Activated CD4-positive, alpha-beta T cell treated with anti-CD3 and anti-CD28 coated beads, Interleukin-2, Interleukin-6, amounts not matched to agents 100 ng/mL and 50 ng/mL, durations not matched to agents 16 hours and 8 hours (primary cell): ENCODE data around the gene ZNF106.

ENCODE experiments used
- DNase-seq: peaks from one replicate; pipeline ENCODE4 v3.0.0-alpha.2; 2020

The ZNF106 gene

DNA sequence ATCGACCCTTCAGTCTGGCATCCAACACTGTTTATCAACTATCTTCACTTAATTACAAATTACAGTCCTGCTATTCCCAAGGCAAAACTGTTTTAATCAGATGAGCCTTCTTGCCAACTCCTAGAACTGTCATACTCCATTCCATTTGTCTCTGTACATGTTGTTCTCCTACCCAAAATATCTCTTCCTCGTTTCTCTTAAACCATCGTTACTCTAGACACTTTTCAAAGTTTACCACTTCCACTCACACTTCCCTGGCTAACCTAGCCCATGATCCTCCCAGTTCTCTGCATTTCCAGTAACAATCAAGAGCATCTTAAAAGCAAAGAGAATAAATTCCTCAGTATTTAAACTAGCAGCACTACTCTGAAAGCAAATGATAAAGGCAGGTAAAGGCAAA is 19.9 kb downstream of the ZNF106 start:
- DNase-seq = no peak

DNA sequence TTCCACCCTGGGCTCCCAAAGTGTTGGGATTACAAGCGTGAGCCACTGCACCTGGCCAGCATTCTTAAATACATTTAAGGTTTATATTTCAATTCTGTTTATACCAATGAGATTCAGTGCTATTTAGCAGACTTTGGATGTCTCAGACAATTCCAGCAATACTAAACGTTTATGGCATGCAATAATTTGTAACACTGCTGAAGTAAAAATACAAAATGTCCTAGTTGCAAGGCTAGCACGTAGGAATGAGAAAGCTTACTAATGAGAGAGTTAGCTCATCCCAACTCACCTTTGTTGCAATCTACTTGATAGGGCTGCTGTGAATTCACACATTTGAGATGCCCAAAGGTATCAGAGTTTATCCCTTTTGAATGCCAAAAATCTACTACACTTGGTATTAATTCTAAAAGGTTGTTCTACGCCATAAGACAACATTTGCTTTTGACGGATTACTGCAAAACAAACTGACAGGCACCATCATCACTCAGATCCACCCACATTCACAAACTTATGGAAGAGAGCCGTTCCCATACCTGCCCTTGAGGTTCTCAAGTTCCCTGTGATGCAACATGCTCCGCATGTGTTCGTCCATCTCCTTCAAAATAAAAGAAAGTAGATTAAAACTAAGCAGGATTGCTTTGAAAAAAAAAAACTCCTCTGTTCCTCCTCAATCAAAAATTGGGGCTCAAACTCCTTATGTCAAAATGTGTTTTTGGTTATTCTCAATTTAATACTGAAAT is 25.3 kb downstream of the ZNF106 start:
- no peak for DNase-seq

DNA sequence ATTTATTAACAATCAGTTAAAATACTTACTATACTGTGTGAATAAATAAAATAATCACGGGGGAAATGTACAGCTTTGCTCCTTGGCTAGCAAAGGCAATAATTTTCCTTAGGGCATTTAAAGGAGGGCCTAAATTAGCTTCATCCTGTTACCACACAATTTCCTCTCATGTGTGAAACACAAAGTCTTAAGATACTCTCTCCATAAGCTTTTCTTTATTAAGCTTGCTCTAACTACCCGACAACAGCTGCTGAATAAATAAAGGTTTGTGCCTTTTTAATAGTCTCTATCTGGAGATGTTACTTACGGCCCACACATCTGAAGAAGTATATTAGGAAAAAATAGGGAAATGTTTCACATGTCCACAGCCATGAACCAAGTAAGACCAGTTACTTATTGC is 29.7 kb downstream of the ZNF106 start:
- no peak for DNase-seq

DNA sequence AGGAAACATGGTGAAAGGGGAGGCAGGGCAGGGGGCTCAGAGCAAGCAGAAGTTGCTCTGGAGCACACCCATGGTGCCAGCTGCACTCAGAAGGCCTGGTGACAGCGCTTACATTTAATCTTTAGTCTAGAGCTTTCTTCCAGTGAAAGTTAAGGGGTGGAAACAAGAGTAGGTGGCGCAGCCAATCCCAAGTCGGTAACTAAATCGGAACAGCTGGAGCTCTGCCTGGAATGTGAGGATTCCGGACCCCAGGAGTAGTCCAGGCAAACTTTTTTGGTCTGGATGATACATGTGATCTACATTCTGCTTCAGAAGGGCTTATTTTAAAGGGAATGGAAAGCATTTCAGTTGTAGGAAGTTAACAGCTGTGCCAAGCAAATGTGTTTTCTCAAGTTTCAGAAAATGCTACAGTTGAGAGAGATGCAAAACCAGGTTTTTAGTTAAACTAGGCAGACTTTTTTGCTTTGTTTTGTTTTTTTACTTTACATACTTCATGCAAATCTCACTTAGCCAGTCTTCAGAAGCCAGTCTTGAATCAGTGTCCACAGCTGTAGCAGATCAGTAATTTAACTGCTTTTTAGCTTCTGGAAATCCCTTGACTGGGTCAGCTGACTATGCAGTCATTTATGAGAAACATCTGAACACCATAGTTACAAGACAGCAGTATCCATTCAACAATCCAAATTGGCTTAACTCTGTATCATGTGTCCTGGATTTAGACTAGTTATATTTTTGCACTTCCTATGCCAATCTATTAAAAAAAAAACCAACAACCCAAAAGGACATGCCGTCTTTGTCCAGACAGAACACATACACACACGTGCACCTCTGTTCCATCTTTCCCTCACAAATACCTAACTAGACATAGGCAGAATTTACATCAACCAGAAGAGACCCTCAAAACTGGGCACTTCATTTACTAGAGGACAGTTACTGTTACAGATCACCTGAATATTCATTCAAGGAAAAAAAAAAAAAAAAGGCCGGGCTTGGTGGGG is 33.2 kb downstream of the ZNF106 start:
- DNase-seq = no peak

DNA sequence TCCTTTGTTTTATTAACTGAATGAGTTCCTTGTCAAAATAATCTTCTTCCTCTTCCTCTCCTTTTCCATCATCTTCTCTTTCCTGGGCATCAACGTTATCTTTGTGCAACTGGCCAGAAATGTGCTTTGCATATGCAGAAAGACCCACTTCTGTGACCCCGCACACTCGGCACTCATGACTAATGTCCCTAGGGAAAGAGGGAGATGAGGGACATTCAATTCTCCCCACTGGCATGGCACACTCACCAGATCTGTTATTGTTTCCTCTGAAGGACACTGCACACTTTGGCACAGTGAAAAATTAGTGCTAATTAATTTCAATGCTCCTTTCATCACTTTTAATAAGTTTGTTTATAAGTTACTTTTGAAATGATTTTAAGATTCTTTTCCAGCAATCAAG is 34.0 kb downstream of the ZNF106 start:
- DNase-seq = no peak

DNA sequence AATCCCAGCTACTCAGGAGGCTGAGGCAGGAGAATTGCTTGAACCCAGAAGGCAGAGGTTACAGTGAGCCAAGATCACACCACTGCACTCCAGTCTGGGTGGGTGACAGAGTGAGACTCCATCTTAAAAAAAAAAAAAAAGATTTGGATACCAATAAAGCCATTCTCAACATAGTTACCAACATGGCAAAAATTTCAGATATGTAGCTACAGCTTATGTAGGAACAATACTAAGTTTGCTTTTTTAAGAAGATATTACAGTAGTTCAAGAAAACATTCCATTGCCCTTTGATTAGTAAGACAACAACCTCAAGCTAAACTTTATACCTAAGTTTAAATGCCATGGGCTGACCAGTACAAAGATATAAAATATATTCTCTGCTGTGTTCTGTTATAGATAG is 34.4 kb downstream of the ZNF106 start:
- DNase-seq = no peak

DNA sequence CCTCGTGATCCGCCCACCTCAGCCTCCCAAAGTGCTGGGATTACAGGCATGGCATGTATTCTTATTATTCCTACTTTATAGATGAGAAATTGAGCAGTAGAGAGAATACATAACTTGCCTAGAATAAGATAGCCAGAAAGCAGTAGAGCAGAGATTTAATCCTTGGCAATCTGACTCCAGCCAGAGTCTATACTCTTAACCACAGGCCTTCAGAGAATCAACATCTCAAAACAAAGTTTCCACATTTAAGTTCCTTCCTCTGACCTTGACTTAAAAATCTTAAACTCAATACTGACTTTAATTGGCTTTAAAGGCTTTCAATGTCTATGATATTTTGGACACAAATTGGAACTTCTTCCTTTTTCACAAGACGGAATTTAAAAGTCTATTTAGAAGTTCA is 37.1 kb downstream of the ZNF106 start:
- DNase-seq = no peak

DNA sequence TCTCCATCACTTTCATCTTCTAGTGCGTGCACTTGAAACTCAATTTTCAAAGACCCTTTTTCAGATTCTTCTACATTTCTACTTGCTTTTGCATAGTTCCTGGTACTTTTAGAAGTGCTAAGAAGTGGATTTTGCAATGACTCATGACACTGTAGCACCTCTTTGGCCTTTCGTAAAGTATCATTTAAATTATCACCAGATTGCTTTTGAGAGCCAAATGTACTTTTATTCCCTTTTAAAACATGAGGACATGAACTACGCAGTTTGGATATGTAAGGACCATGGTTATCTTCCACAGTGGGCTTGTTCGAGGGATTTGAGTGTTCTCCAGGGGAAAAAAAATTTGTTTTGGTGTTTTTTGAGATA is 40.5 kb downstream of the ZNF106 start:
- DNase-seq = no peak

DNA sequence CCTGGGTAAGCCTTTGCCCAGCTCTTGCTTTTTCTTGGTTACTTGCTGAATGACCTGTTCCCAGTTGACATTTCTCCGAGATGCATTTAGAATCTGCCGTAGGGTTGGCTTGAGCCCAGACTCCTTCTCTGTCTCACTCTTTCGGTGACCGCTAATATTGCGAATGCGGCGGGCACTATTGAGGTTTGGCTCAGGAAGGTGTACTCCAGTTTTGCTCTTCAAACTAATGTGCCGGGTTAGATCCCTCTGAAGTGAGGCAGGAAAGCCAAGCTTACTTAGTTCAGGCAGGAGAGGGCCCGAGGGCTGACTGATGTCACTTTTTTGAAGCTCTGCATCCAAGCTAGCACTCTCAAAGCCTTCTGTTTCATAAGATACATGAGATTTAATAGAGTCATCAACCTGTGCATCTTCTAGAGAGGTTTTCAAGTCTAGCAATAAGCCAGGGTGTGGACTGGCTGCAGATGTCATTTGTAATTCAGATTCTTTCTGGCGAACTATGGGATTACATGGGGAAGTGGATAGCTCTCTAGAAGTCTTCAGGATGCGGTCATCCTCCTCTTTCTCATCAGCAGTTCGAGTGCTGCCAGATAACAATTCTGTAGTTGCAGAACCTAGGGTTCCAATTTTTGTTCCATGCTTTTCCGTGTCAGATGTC is 41.0 kb downstream of the ZNF106 start:
- DNase-seq = no peak

DNA sequence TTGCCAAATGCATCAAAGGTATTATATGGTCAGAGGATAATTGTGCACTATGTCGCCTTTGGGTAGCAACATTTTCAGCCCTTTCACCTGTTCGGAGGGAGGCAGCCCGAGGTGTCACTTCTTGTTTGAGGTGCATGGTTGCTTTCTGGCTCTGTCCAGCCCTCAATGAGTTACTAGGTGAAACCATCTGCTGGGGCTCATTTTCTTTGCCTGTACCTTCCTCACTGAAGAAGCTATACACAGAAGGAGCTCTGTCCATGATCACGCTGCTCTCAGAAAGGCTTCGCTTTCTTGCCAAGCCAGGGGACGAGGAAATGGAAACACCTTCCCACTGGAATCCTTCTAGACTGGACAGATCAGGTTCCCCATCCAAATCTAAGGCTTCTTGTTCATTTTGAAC is 42.7 kb downstream of the ZNF106 start:
- no peak for DNase-seq

DNA sequence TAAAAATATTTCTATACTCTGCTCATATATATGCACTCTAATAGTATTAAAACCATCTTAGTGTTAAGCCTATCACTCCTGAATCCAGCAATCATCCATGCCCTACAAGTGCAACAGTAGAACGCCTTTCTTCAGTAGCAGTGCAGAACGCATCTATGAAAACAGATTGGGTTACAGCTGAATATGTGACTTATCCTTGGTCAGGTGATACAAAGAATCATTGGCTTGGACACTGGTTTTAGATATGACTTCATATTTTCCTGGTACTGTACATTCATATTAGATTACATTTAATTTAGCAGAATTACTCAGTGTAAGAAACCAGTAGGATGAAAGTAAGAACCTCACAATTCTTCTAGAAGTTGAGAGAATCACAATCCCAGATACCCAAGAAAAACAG is 43.3 kb downstream of the ZNF106 start:
- no peak for DNase-seq

DNA sequence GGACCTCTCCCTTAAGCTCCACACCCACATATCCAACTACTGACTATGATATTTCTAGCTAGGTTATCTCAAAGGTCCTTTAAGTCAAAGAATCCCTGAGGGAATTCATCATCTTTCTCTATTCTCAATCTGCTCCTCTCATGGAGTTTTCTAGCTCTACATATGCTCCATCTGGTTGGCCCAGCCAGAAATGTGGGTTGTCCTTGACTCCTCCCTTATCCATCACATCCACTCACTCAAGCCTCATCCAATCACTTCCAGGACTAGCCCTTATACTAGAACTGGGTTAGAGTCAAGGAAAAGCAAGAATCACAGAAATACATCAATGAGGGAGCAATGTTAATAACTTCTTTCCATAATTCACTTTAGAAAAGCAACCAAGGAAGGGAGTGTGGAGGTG is 45.4 kb downstream of the ZNF106 start:
- DNase-seq = no peak

DNA sequence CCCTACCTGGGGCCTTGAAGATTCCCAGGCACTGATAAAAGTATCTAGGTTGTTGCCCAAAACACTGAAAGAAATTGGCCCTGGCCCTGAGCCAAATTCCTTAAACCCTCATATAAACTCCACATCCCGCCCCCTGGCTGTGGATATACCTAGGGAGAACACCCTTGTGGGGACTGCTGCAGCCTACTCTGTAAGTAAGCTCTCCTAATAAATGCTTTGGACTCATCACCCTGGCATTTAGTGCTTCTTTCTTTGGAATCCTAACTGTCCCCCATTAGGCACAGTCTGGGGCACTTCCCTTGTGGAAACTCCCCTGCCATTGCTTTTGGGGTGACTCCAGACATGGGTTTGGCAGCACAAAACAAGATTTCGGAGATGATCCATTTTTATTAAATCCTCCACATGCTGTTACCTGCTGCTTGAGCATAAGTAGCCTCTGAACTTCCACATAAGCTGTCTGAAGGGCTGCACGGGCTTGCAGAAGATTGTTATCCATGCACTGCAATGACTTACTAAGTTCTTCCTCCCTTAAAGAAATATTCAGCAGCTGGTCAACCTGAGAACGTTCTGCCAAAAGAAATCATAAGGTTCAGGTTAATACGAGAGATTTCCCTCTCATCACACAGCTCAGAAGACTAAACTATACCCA is 46.4 kb downstream of the ZNF106 start:
- DNase-seq = no peak

DNA sequence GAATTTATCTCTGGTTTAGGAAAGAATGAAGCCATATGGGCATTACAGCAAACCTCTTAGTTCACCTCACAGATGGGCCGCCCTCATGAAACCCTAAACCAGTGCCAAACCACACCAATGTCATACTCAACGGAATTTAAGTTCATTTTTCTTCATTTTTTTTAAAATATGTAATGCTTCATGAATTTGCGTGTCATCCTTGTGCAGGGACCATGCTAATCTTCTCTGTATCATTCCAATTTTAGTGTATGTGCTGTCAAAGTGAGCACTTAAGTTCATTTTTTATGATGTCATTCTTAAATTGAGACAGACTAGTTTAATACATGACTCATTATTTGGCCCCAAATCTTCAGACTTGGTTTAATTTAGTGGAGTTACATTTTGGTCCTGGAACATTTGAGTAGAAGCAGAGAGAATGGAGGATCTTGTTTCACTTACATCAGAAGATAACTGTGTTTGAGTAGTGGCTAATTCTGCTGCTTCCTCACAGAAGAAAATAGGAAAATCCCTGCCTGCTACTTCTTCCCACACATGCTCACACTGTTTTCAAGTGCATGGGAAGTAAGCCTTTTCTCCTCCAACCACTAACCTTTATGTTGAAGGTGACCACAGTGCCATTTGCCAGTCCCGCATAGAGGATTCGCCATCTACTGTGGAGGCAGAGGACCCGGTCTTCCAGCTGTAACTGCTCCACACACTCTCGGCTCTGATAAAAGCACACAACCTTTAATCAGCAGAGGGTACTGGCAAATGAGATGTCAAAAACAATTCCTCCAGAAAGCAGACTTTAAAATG is 63.3 kb downstream of the ZNF106 start:
- DNase-seq = no peak

DNA sequence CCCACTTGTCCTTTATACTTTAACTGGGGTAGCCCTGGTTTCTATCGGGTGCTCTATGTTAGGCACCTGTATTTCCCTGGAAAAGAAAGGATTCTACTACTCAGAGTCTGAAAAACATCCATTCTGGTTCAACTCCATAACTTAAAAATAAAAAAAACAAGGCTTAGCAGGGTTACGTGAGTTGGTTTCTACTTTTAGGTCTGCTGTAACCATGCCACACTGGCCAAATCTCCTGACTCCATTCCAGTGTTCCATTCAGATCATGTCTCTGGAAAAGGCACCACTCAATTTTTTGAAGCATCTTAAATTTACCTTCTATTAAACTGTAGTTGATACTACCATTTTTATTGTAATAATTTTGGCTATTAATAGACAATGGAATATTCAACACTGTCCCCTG is 69.6 kb downstream of the ZNF106 start:
- DNase-seq = no peak

DNA sequence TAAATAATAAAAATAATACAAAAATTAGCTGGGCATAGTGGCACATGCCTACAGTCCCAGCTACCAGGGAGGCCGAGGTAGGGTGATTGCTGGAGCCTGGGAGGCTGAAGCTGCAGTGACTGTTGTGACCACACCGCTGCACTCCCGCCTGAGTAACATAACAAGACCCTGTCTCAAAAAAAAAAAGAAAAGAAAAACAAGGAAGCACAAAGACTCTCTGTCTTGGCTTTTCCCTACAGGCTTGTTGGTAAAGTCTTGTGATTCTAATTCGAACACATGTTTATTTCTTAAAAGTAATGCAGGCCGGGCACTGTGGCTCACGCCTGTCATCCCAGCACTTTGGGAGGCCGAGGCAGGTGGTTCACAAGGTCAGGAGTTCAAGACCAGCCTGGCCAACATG is 71.6 kb downstream of the ZNF106 start:
- no peak for DNase-seq

DNA sequence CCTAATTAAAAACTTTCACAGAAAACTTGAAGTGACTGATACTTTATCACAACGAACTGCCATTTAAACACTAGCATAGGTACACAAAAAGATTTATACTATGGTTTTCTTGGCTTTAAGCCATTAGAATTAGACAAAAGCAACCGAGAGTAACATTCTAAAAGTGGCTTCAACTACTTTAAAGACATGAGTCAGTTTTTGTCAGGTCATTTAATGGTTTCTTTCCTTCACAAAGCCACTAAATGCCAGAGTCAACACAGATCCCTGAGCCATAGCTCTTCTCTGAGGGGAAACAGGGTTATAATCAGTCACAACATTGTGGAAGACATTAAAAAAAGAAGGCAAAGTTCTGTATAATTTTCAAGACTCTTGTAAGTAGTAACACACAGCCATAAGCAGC is 77.0 kb downstream of the ZNF106 start:
- no peak for DNase-seq

DNA sequence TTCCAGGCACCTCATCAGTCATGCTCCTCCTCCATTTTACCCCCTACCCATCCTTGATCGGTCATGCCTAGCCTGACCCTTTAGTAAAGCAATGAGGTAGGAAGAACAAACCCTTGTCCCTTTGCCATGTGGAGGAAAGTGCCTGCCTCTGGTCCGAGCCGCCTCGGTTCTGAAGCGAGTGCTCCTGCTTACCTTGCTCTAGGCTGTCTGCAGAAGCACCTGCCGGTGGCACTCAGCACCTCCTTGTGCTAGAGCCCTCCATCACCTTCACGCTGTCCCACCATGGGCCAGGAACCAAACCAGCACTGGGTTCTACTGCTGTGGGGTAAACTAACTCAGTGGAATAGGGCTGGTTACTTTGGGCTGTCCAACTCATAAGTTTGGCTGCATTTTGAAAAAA is 79.1 kb downstream of the ZNF106 start:
- no peak for DNase-seq

DNA sequence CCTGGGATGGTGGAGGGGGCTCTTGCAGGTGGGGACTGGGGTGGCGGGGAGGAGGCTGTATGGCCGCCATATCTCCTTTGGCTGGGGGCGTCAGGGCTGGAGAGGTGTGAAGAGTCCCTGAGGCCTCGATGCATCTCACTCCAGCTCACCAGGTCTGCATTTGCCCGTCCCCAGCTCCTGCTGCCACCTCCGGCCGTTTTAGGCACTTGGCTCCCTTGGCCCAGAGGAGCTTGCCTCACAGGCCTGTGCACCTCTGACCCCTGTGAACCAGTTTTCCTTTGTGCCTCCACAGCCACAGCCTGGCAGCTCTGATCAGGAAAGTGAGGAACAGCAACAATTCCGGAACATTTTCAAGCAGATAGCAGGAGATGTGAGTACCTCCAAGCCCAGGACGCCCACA is 81.9 kb downstream of the ZNF106 start:
- DNase-seq = no peak

DNA sequence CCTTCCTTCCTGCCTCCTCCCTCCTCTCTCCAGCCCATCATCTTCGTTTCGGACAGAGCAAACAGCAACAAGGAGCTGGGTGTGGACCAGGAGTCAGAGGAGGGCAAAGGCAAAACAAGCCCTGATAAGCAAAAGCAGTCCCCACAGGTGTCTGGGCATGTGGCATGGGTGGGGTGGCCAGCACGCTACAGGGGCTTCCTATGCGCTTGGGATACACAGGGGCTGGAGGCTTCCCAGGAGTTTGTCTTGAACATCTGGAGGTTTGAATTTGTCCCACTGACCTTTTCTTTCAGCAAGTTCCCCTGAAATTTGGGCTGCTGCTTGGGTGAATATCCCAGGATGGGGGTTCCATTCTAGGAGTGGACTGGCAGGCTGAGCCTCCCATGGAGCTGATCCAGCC is 82.8 kb downstream of the ZNF106 start:
- DNase-seq = no peak

DNA sequence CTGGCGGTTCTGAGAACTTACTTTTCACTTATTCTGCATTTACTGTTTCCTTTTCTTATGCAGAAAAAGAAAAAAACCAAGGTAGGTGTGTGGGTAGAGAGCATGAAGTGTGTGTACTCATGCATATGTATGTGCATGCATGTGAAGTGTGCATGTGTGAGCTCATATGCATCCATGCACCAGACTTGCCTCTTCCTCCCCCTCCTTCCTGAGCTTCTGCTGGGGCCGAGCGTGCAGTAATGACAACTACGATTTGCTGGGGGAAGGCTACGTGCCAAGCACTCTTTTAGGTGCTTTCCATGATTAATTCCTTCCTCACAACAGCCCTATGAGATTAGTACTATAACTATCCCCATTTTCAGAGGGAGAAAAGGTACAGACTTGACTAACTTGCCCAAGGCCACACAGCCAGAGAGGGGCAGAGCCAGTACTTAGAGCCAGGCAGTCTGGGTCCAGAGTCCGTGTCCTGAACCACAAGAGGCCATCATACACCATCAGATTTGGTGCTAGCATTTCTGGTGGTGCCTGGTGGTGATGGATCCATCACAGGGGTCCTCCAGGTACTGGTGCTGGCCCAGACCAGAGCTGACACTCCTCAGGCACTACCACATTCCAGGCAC is 85.0 kb downstream of the ZNF106 start:
- DNase-seq = no peak
